ENCODE measurements around the gene TTC39A.

DNA sequence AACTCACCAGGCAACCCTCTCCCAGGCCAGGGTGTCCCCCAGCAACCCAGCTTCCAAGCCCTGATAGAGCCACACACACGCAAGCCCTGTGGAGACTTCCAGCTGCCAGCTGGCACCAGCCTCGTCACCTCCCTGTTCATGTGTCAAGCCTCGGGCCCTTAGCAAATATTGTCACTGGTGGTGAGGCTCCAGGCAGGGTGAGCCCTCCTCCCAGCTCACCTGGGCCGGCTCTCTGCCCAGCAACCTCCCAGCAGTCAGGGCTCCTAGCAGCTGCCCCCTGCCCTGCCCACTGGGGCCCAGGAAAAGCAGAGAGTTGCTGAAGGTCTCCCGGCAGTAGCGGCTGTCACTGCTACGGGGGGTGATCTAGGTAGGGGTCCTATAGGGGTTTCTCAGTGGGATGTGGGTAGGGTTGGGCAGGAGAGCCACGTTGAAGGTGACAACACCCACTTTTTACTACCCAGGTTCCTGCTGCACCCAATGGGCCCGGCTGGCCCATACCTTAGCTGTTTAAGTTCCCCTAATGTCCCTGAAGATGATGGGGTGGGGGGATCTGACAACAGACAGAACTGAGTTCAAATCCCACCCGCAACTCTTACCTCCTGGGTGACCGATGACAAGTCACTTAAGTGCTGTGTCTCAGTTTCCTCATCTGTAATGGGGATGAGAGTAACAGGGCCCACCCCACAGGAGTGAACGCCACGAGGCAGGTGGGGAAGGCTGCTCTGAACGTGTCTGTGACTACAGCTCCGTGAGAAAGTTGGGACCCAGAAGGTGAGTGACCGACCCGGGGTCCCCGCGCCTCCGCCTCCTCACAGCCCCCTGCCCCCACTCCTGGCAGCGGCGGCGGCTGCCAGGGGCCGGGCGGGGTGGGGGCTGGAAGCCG lies 678 bp downstream of the TTC39A start:
- TF ChIP-seq, protein P1, sequence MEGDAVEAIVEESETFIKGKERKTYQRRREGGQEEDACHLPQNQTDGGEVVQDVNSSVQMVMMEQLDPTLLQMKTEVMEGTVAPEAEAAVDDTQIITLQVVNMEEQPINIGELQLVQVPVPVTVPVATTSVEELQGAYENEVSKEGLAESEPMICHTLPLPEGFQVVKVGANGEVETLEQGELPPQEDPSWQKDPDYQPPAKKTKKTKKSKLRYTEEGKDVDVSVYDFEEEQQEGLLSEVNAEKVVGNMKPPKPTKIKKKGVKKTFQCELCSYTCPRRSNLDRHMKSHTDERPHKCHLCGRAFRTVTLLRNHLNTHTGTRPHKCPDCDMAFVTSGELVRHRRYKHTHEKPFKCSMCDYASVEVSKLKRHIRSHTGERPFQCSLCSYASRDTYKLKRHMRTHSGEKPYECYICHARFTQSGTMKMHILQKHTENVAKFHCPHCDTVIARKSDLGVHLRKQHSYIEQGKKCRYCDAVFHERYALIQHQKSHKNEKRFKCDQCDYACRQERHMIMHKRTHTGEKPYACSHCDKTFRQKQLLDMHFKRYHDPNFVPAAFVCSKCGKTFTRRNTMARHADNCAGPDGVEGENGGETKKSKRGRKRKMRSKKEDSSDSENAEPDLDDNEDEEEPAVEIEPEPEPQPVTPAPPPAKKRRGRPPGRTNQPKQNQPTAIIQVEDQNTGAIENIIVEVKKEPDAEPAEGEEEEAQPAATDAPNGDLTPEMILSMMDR (conservative IDR thresholded peaks at IDR 0.05 in 1 of 2, IDR thresholded peaks at IDR 0.05 in 1 of 2; ENCODE audit: low read depth in 1 of 2, low read length in 2 of 2), result no peak
- TF ChIP-seq EZH2 (IDR thresholded peaks at IDR 0.05; ENCODE audit: low read length, missing control alignments), result no peak
